Ovary (tissue), 3 donors: ENCODE data around the gene TOMM7.
"Not testable (repeated sequence)": the region's sequence is repeated elsewhere in the genome, so short reads cannot be mapped to it uniquely, and the experiment has no call there.

ENCODE experiments used
- POLR2A ChIP-seq: fragments of 450-650 bp; IDR thresholded peaks from one replicate; pipeline ENCODE4 v1.6.1; 2017; ENCODE audit warnings: antibody characterized with exemption, mild to moderate bottlenecking, moderate library complexity
- TF ChIP-seq, protein P1 (sequence below), 3 donors: fragments of 450-650 bp in 2 of 3; fragments of 200-600 bp in 1 of 3; IDR thresholded peaks; one replicate each; pipeline versions ENCODE4 v1.5.1 to v1.8.0; 2016 to 2022; ENCODE audit warnings: antibody characterized with exemption in 3 of 3, mild to moderate bottlenecking in 1 of 3
- donor health status: DM: no; HTN: no; CAD: no.

- TF ChIP-seq, protein P1, sequence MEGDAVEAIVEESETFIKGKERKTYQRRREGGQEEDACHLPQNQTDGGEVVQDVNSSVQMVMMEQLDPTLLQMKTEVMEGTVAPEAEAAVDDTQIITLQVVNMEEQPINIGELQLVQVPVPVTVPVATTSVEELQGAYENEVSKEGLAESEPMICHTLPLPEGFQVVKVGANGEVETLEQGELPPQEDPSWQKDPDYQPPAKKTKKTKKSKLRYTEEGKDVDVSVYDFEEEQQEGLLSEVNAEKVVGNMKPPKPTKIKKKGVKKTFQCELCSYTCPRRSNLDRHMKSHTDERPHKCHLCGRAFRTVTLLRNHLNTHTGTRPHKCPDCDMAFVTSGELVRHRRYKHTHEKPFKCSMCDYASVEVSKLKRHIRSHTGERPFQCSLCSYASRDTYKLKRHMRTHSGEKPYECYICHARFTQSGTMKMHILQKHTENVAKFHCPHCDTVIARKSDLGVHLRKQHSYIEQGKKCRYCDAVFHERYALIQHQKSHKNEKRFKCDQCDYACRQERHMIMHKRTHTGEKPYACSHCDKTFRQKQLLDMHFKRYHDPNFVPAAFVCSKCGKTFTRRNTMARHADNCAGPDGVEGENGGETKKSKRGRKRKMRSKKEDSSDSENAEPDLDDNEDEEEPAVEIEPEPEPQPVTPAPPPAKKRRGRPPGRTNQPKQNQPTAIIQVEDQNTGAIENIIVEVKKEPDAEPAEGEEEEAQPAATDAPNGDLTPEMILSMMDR (IDR thresholded peaks at IDR 0.05) = not testable (repeated sequence)
- not testable (repeated sequence) for TF ChIP-seq POLR2A
These were observed 42.8 kb downstream of the TOMM7 start for GRCh38 chr7:22779730-22780323.
